Measurements from ENCODE around the gene EPB41L4A.

DNA sequence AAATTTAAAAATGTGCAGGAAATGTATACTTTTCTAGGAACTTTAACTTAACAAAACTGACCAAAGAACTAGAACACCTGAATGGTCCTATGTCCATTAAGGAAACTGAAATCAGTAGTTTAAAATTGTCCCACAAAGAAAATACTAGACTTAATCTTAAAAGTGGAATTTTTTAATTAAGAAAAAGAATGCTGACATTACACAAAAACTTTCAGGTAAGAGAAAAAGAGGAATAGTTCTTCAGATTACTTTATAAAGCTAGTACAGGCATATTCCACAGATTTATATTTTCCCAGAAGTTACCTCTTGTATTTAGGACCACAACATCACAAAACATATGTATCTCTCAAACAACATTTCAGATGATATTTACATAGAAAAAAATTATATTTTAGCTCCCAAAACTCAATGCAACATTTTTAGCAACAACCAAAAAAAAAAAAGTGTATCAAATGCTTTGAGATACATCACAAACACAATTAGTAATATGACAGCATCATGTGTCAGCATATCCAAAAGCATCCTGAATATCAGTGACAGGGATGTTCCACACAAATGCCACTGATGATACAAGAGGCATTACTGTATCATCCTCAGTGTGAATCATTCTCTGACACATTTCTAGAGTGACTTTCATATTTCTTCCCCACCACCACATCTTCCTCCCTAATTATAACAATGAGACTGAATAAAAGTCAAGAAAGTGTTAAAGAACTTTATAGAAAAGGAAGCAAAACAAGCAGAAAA is 264.0 kb downstream of the EPB41L4A start:
- TF ChIP-seq, protein P1, sequence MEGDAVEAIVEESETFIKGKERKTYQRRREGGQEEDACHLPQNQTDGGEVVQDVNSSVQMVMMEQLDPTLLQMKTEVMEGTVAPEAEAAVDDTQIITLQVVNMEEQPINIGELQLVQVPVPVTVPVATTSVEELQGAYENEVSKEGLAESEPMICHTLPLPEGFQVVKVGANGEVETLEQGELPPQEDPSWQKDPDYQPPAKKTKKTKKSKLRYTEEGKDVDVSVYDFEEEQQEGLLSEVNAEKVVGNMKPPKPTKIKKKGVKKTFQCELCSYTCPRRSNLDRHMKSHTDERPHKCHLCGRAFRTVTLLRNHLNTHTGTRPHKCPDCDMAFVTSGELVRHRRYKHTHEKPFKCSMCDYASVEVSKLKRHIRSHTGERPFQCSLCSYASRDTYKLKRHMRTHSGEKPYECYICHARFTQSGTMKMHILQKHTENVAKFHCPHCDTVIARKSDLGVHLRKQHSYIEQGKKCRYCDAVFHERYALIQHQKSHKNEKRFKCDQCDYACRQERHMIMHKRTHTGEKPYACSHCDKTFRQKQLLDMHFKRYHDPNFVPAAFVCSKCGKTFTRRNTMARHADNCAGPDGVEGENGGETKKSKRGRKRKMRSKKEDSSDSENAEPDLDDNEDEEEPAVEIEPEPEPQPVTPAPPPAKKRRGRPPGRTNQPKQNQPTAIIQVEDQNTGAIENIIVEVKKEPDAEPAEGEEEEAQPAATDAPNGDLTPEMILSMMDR (IDR thresholded peaks at IDR 0.05; ENCODE audit: low read depth, low read length, poor library complexity, severe bottlenecking) = no peak
- TF ChIP-seq EZH2phosphoT487 (IDR thresholded peaks at IDR 0.05; ENCODE audit: borderline replicate concordance, low read length) = no peak

Data from DOHH2 (cell line).